ENCODE results near the gene DMPK.

- TF ChIP-seq CTCF (IDR thresholded peaks at IDR 0.05; ENCODE audit: low read depth, low read length) (no peak), EZH2phosphoT487 (IDR thresholded peaks at IDR 0.05; ENCODE audit: low read depth) (no peak)
These were observed 10.9 kb upstream of the DMPK start for GRCh38 chr19:45793178-45793564.
